HUES48 (cell line): Measurements from ENCODE around the gene SP8.

Source experiments
- H3K27ac ChIP-seq: one replicate; pipeline ENCODE4 v1.7.0; 2013; ENCODE audit warnings: low read depth, low read length, inconsistent platforms
- H3K27me3 ChIP-seq: 2 replicates; pipeline ENCODE4 v1.6.1; 2013; ENCODE audit warnings: mild to moderate bottlenecking, low read length; ENCODE audit not compliant: control insufficient read depth, insufficient read depth
- H3K36me3 ChIP-seq: 2 replicates; pipeline ENCODE4 v1.6.1; 2013; ENCODE audit warnings: low read length; ENCODE audit not compliant: control insufficient read depth, insufficient read depth
- H3K4me1 ChIP-seq: 2 replicates; pipeline ENCODE4 v1.6.1; 2013; ENCODE audit warnings: mild to moderate bottlenecking, low read length; ENCODE audit not compliant: control insufficient read depth, insufficient read depth
- H3K4me3 ChIP-seq: 2 replicates; pipeline ENCODE4 v1.5.1; 2013; ENCODE audit warnings: mild to moderate bottlenecking, low read depth, low read length
- H3K9ac ChIP-seq: 2 replicates; pipeline ENCODE4 v1.6.1; 2013; ENCODE audit warnings: mild to moderate bottlenecking, low read depth, low read length, moderate library complexity
- H3K9me3 ChIP-seq: 2 replicates; pipeline ENCODE4 v1.6.1; 2013; ENCODE audit warnings: low read length; ENCODE audit not compliant: control insufficient read depth, insufficient read depth

SP8 gene

GRCh38 chr7:20748853-20749252 lies 37.8 kb downstream of the SP8 start:
- Histone ChIP-seq H3K27me3 (no peaks in the 10 kb centered on the region), H3K36me3 (no peaks in the 10 kb centered on the region), H3K4me3 (no peak overlapping the region), H3K9me3 (no peaks in the 10 kb centered on the region), H3K4me1 (0 out of 2 replicates have a peak, but pooled peaks cover 6% of the 10 kb centered on the region), H3K9ac (no peak overlapping the region), H3K27ac (no peak overlapping the region)

- H3K4me3 ChIP-seq = no peak overlapping the region
- no peak overlapping the region for H3K9ac ChIP-seq
- H3K36me3 ChIP-seq = no peaks in the 10 kb centered on the region
- 0 out of 2 replicates have a peak, but pooled peaks cover 6% of the 10 kb centered on the region for H3K4me1 ChIP-seq
- no peaks in the 10 kb centered on the region for H3K9me3 ChIP-seq
- no peak overlapping the region for H3K27ac ChIP-seq
- H3K27me3 ChIP-seq = no peaks in the 10 kb centered on the region
Measured at GRCh38 chr7:20747001-20747400, 39.7 kb downstream of the SP8 start.

- Histone ChIP-seq H3K36me3 (no peaks in the 10 kb centered on the region), H3K9ac (no peak overlapping the region), H3K27me3 (no peaks in the 10 kb centered on the region), H3K9me3 (no peaks in the 10 kb centered on the region), H3K4me1 (0 out of 2 replicates have a peak, but pooled peaks cover 6% of the 10 kb centered on the region), H3K4me3 (no peak overlapping the region), H3K27ac (no peak overlapping the region)
Measured at GRCh38 chr7:20745702-20746101, 41.0 kb downstream of the SP8 start.

GRCh38 chr7:20744954-20745446 lies 41.7 kb downstream of the SP8 start:
- no peaks in the 10 kb centered on the region for H3K36me3 ChIP-seq
- H3K9me3 ChIP-seq = no peaks in the 10 kb centered on the region
- H3K4me3 ChIP-seq = no peak overlapping the region
- no peak overlapping the region for H3K9ac ChIP-seq
- no peak overlapping the region for H3K27ac ChIP-seq
- no peaks in the 10 kb centered on the region for H3K27me3 ChIP-seq
- 0 out of 2 replicates have a peak, but pooled peaks cover 6% of the 10 kb centered on the region for H3K4me1 ChIP-seq

GRCh38 chr7:20742913-20743312 lies 43.8 kb downstream of the SP8 start:
- H3K4me3 ChIP-seq = no peak overlapping the region
- H3K9me3 ChIP-seq = no peaks in the 10 kb centered on the region
- no peak overlapping the region for H3K27ac ChIP-seq
- no peak overlapping the region for H3K9ac ChIP-seq
- no peaks in the 10 kb centered on the region for H3K27me3 ChIP-seq
- no peaks in the 10 kb centered on the region for H3K36me3 ChIP-seq
- 0 out of 2 replicates have a peak, but pooled peaks cover 6% of the 10 kb centered on the region for H3K4me1 ChIP-seq

- H3K36me3 ChIP-seq = no peaks in the 10 kb centered on the region
- no peak overlapping the region for H3K4me3 ChIP-seq
- H3K27me3 ChIP-seq = no peaks in the 10 kb centered on the region
- no peaks in the 10 kb centered on the region for H3K9me3 ChIP-seq
- H3K27ac ChIP-seq = no peak overlapping the region
- H3K9ac ChIP-seq = no peak overlapping the region
- 0 out of 2 replicates have a peak, but pooled peaks cover 6% of the 10 kb centered on the region for H3K4me1 ChIP-seq
Measured at GRCh38 chr7:20741801-20742200, 44.9 kb downstream of the SP8 start.

- H3K9me3 ChIP-seq = no peaks in the 10 kb centered on the region
- peak overlapping the region; percentile 22 for H3K27ac ChIP-seq
- H3K4me1 ChIP-seq = no peaks in the 10 kb centered on the region
- no peak overlapping the region for H3K9ac ChIP-seq
- no peaks in the 10 kb centered on the region for H3K27me3 ChIP-seq
- H3K36me3 ChIP-seq = no peaks in the 10 kb centered on the region
- no peak overlapping the region for H3K4me3 ChIP-seq
Measured at GRCh38 chr7:20738518-20739481, 47.9 kb downstream of the SP8 start.

- Histone ChIP-seq H3K36me3 (no peaks in the 10 kb centered on the region), H3K9me3 (no peaks in the 10 kb centered on the region), H3K4me1 (no peaks in the 10 kb centered on the region), H3K27ac (peak overlapping the region; percentile 22), H3K4me3 (no peak overlapping the region), H3K27me3 (no peaks in the 10 kb centered on the region), H3K9ac (no peak overlapping the region)
Measured at GRCh38 chr7:20737840-20738448, 48.7 kb downstream of the SP8 start.

- H3K9ac ChIP-seq = no peak overlapping the region
- H3K9me3 ChIP-seq = no peaks in the 10 kb centered on the region
- H3K36me3 ChIP-seq = no peaks in the 10 kb centered on the region
- no peaks in the 10 kb centered on the region for H3K4me1 ChIP-seq
- no peaks in the 10 kb centered on the region for H3K27me3 ChIP-seq
- H3K27ac ChIP-seq = no peak overlapping the region
- no peak overlapping the region for H3K4me3 ChIP-seq
Measured at GRCh38 chr7:20735346-20736065, 51.2 kb downstream of the SP8 start.
